SH-SY5Y (cell line): ENCODE measurements around the gene SLC29A4.

Source experiments
- GATA2 ChIP-seq: IDR thresholded peaks from 2 replicates; pipeline ENCODE4 v1.6.1; 2011; ENCODE audit warnings: mild to moderate bottlenecking, low read depth, low read length
- GATA3 ChIP-seq: IDR thresholded peaks from 2 replicates; pipeline ENCODE4 v1.6.1; 2011; ENCODE audit warnings: low read depth, mild to moderate bottlenecking, low read length, moderate library complexity

GRCh38 chr7:5295039-5296014 lies 12.6 kb downstream of the SLC29A4 start:
- TF ChIP-seq GATA3 (no peak), GATA2 (no peak)
